ENCODE data around the gene LNX1.

The LNX1 gene

GRCh38 chr4:53499791-53500190, 91.5 kb downstream of the LNX1 start:
- no peak for DNase-seq (ENCODE audit: low read depth in 2 of 2, low spot score in 1 of 2)

DNA sequence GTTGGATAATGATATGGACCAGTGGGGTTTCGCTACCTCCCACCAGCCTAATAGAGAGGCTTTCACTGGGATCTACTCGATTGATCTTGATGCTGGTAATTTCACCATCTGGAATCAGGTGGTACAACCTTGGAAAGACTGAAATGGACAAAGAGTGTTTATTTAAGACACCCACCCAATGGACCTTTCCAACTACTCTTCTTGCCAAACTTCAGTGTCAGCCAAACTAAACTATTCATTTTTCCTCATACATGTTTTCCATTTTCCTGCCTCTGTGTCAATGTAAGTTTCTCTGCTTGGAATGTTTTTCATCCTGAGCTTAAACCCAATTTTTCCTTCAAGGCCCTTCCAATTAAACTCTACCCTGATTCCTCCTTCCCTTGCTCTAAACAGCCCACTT, 92.6 kb downstream of the LNX1 start:
- DNase-seq (ENCODE audit: low read depth in 2 of 2, low spot score in 1 of 2) = no peak

- DNase-seq (ENCODE audit: low read depth in 2 of 2, low spot score in 1 of 2) = no peak
Observed at GRCh38 chr4:53497487-53498244, 93.6 kb downstream of the LNX1 start.

DNA sequence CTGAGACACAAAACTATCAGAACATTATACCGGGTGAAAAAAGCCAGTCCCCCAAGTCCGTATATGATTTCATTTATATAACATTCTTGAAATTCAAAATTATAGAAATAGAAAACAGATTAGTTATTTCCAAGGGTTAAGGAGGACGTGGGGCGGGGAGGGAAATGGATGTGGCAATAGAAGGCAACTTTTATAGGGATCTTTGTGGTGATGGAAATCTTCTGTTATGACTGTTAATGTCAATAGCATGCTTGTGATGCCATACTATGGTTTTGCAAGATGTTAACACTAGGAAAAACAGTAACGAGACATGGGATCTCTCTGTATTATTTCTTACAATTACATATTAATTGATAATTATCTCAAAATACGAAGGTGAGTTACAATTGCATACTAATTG, 96.4 kb downstream of the LNX1 start:
- no peak for DNase-seq (ENCODE audit: low read depth in 2 of 2, low spot score in 1 of 2)

DNA sequence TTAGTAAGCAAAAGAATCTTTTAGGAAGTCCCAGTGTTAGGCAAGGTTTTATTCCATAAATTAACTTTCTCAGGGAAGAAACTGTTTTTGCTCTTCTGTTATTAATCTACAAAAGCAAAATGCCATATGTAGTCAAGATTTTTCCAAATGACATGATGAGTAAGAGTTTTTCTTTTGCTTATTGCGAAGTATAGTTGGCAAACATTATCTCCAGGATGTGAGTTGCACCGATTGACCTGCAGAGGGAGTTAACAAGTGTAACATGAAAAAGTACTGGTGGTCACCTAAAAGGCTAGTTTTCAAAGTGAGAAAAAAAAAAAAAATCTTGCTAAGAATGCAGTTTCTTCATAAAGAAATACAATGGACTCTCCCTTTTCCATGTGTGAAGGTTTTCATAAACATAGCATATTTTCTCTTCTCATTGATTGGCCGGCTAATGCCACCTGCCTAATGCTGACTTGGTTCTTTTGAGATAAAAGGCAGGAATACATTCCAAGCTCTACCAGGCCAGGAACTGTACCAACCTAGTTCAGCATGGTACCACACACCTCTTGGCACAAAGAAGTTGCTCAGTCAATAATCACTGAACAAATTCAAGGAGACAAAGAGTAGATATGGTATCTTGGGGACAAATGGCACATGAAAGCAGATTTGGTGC, 100.2 kb downstream of the LNX1 start:
- DNase-seq (ENCODE audit: low read depth in 2 of 2, low spot score in 1 of 2) = no peak

DNA sequence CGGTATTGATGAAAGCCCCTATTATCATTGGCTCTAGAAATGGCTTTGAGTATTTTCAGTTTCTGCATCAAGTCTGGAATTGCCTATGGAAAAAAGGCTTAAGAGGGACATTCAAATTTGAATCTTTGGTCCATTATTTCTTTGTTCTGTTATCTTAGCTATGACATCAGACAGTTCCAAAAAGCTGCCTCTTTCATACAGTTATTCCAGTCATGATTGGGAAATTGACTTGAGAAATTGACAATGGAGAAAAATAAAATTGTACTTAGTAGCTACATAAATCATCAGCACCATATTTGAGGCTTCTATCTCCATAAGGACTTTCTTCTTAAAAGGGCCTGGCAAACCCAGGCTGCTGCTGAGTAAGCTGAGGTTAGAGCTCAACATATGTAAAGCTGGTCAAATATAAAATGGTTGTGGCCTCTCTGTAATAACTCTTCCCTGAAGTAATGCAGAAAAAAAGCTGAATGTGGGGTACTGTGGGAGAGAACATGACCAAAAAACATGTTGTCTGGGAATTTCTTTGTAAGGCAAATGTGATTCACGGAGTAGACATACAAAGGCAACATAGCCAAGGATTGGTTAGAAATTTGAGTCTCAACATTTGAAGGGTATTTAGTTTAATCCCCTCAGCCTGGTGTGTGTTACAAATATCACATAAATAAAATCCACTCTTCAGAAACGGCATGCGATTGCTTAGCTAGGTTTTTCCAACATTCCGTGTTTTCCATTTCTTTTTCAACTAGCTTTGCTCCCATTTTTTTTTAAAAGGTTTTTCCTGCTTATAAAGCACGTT, 100.9 kb downstream of the LNX1 start:
- no peak for DNase-seq (ENCODE audit: low read depth in 2 of 2, low spot score in 1 of 2)

- DNase-seq (ENCODE audit: low read depth in 2 of 2, low spot score in 1 of 2) = no peak
Observed at GRCh38 chr4:53489279-53489889, 101.9 kb downstream of the LNX1 start.

DNA sequence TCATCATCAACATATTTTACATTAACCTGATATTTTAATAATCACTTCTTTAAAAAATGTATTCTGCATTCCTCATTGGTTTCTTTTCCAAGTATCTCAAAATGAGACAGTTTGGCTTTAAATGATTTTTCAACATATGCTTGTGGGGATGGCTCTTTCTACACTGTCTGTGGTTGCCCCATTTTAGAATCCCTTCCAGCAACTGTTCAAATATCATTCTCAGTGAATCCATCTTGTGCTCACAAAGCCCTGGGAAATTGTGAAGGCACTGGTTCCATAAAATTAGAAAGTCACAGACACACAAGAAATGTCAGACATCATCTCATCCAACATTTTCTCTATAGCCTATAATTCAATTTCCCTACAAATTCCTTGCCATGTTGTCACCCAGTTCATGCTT, 103.5 kb downstream of the LNX1 start:
- DNase-seq (ENCODE audit: low read depth in 2 of 2, low spot score in 1 of 2) = no peak

GRCh38 chr4:53485658-53486040, 105.6 kb downstream of the LNX1 start:
- no peak for DNase-seq (ENCODE audit: low read depth in 2 of 2, low spot score in 1 of 2)

- DNase-seq (ENCODE audit: low read depth in 2 of 2, low spot score in 1 of 2) = no peak
Observed at GRCh38 chr4:53484911-53485657, 106.2 kb downstream of the LNX1 start.

- DNase-seq (ENCODE audit: low read depth in 2 of 2, low spot score in 1 of 2) = no peak
Observed at GRCh38 chr4:53483250-53483649, 108.0 kb downstream of the LNX1 start.

DNA sequence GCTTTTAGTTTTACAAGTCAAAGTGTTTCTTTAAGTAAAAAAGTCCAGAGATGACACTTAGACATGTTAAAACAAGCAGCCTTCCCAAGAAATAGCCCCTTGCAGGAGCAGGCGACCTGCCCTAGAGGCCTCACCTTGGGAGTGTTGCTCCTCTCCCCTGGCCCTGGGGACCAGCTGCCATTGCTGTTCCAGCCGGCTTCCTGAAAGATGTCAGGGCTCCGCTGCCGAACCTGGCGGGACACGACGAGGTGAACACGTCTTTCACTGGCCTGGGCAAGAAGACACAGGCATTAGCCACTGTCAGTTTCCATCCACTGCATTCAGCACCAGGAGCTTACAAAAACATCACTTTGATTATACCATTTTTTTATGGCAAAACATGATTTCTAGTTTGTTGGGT, 109.7 kb downstream of the LNX1 start:
- DNase-seq (ENCODE audit: low read depth in 2 of 2, low spot score in 1 of 2) = no peak

DNA sequence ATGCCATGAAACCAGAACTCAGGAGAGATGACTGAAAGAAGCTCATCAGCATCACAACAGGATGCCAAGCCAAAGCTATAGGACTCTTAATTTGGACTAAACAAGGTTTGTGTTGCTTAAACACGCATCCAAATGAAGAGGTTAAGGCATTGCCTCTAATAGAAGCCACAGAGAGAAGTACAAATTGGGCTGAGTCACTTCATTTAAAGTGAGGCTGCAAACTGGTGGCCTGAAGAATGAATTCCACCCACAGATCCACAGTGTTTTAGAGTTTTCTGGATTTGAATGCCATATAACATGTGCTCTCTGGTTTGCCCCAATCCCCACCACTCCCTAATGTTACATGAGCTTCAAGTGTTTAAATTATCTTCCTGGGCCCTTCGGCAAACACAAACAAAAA, 110.4 kb downstream of the LNX1 start:
- no peak for DNase-seq (ENCODE audit: low read depth in 2 of 2, low spot score in 1 of 2)

DNA sequence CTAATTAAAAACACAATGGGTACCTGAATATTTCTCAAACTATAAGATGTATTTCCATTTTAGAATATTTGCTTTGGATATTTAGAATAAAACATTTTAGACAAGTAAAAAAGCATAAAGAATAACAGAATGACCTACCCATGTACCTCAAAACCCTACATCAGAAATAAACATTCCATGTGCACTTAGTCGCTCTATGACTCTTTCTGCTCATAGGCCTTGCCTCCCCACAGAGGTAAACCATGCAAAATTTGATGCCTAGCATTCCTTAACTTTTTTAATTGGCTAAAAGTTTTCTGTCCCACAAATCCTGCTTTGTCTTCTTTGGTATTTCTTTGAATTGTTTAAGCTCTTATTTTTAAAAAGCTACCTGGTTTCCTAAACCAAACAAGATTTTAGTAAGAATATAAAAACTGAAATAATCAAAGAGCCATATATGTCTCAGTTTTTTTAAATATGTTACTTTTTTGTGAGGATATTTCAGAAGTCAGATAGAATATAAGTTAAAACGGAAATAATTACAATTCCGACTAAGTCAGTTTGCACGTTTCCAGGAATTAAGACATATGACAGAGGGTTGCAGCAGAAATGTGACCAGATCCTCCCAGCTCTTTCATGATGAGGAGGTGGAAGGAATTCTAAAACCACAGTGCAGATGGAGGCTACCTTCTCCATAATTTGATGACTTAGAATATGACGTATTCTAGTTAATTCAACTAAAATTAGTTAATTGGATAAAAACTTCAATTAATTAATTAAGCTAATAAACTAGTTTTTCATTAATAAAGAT, 111.4 kb downstream of the LNX1 start:
- no peak for DNase-seq (ENCODE audit: low read depth in 2 of 2, low spot score in 1 of 2)

DNA sequence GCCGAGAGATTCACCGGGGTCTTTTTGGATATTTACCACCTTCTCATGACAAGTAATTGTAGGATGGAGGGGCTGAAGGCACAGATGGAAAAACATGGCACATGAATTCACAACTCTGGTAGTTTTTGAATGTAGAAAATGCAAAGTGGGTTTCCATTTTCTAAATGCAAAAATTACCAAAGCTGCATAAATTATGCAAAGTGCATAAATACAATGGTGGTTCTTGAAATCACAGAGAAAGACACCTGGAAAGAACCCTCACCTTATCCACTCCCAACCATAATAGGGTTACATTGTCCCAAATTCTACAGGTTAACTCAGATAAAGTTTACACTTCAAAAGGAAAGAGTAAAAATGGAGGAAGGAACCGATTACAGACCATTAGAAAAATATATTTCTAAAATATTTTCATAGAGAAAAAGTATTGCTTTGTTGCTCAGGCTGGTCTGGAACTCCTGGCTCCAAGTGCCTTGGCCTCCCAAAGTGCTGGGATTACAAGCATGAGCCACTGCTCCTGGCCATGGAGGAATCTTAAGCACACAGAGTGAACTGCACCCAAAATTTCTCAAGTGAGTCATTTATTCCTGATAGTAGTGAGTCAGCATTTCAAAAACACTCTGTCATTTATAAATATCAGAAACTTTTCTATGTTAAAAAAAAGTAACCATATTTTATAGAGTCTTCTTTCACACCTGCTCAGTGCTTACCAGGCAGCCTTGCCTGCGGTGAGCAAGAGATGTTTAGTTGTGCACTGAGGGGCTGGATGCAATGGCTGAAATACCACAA, 112.4 kb downstream of the LNX1 start:
- no peak for DNase-seq (ENCODE audit: low read depth in 2 of 2, low spot score in 1 of 2)

GRCh38 chr4:53477636-53478035, 113.7 kb downstream of the LNX1 start:
- DNase-seq (ENCODE audit: low read depth in 2 of 2, low spot score in 1 of 2) = no peak

GRCh38 chr4:53477038-53477565, 114.2 kb downstream of the LNX1 start:
- DNase-seq (ENCODE audit: low read depth in 2 of 2, low spot score in 1 of 2) = no peak

GRCh38 chr4:53476232-53477037, 114.9 kb downstream of the LNX1 start:
- no peak for DNase-seq (ENCODE audit: low read depth in 2 of 2, low spot score in 1 of 2)
